GM19240 (cell line): ENCODE results near the gene MISP.
"Not testable (repeated sequence)": the region's sequence is repeated elsewhere in the genome, so short reads cannot be mapped to it uniquely, and the experiment has no call there.

Source experiments
- DNase-seq: peaks from one replicate; pipeline ENCODE4 v3.0.0; 2011; ENCODE audit warnings: low spot score; ENCODE audit not compliant: insufficient read length

The MISP gene

GRCh38 chr19:745138-745537 lies 5.8 kb upstream of the MISP start:
- DNase-seq = not testable (repeated sequence)

- DNase-seq = no peak
Observed at GRCh38 chr19:746208-746819, 4.6 kb upstream of the MISP start.

GRCh38 chr19:746956-747355 lies 4.0 kb upstream of the MISP start:
- no peak for DNase-seq

- no peak for DNase-seq
Observed at GRCh38 chr19:747432-748273, 3.3 kb upstream of the MISP start.

GRCh38 chr19:748274-748598 lies 2.7 kb upstream of the MISP start:
- no peak for DNase-seq

- no peak for DNase-seq
Observed at GRCh38 chr19:749811-750210, 1.1 kb upstream of the MISP start.

GRCh38 chr19:751501-752341 lies 809 bp downstream of the MISP start:
- no peak for DNase-seq

GRCh38 chr19:752652-753517 lies 2.0 kb downstream of the MISP start:
- DNase-seq = no peak

- DNase-seq = no peak
Observed at GRCh38 chr19:754530-754929, 3.6 kb downstream of the MISP start.

- DNase-seq = no peak
Observed at GRCh38 chr19:755063-755462, 4.2 kb downstream of the MISP start.

GRCh38 chr19:756236-756635 lies 5.3 kb downstream of the MISP start:
- DNase-seq = no peak

- no peak for DNase-seq
Observed at GRCh38 chr19:756821-757688, 6.1 kb downstream of the MISP start.

GRCh38 chr19:757811-758668 lies 7.1 kb downstream of the MISP start:
- no peak for DNase-seq

- DNase-seq = no peak
Observed at GRCh38 chr19:763181-763580, 12.3 kb downstream of the MISP start.

- DNase-seq = no peak
Observed at GRCh38 chr19:763869-764268, 13.0 kb downstream of the MISP start.

GRCh38 chr19:764301-764700 lies 13.4 kb downstream of the MISP start:
- no peak for DNase-seq

GRCh38 chr19:765179-765738 lies 14.3 kb downstream of the MISP start:
- DNase-seq = no peak

GRCh38 chr19:768424-768823 lies 17.5 kb downstream of the MISP start:
- DNase-seq = no peak

GRCh38 chr19:769616-770015 lies 18.7 kb downstream of the MISP start:
- no peak for DNase-seq
